NB4 (cell line): ENCODE data around the gene PDE4D.
A peak's percentile ranks its signal among the peaks of the same experiment; 100 is the strongest.
"Not testable (repeated sequence)": the region's sequence is repeated elsewhere in the genome, so short reads cannot be mapped to it uniquely, and the experiment has no call there.

Experiments used
- DNase-seq: peaks from one replicate; pipeline ENCODE4 v3.0.0; 2010; ENCODE audit warnings: low read depth
- H3K4me3 ChIP-seq: one replicate; pipeline ENCODE4 v1.5.1; 2011; ENCODE audit warnings: mild to moderate bottlenecking, low read depth, low read length, moderate library complexity
- CTCF ChIP-seq: IDR thresholded peaks from one replicate; pipeline ENCODE4 v1.5.1; 2012; ENCODE audit warnings: low read depth, low read length
- MYC ChIP-seq: IDR thresholded peaks from 2 replicates; pipeline ENCODE4 v1.6.1; 2011; ENCODE audit warnings: low read depth, low read length
- POLR2A ChIP-seq: IDR thresholded peaks from 2 replicates; pipeline ENCODE4 v1.6.1; 2011; ENCODE audit warnings: mild to moderate bottlenecking; ENCODE audit not compliant: insufficient read length; ENCODE audit errors: extremely low read depth
- TF ChIP-seq, protein P1 (sequence below): IDR thresholded peaks from 2 replicates; pipeline ENCODE4 v1.6.1; 2011; ENCODE audit warnings: low read depth, low read length

The PDE4D gene

GRCh38 chr5:59001154-59001553 is 892.4 kb downstream of the PDE4D start:
- DNase-seq: no peak
- TF ChIP-seq MYC (no peak), POLR2A (no peak), CTCF (no peak)
- TF ChIP-seq, protein P1, sequence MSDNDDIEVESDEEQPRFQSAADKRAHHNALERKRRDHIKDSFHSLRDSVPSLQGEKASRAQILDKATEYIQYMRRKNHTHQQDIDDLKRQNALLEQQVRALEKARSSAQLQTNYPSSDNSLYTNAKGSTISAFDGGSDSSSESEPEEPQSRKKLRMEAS: no peak
- H3K4me3 ChIP-seq: no peak overlapping the region

GRCh38 chr5:59000211-59000610 is 893.3 kb downstream of the PDE4D start:
- no peak for DNase-seq
- TF ChIP-seq CTCF: no peak
- no peak for TF ChIP-seq POLR2A
- TF ChIP-seq, protein P1: no peak
- no peak for TF ChIP-seq MYC
- no peak overlapping the region for H3K4me3 ChIP-seq

GRCh38 chr5:58999804-59000203 is 893.7 kb downstream of the PDE4D start:
- peak; percentile 11 for DNase-seq
- no peak overlapping the region for H3K4me3 ChIP-seq
- TF ChIP-seq POLR2A: no peak
- TF ChIP-seq, protein P1: no peak
- TF ChIP-seq CTCF: no peak
- no peak for TF ChIP-seq MYC

DNA sequence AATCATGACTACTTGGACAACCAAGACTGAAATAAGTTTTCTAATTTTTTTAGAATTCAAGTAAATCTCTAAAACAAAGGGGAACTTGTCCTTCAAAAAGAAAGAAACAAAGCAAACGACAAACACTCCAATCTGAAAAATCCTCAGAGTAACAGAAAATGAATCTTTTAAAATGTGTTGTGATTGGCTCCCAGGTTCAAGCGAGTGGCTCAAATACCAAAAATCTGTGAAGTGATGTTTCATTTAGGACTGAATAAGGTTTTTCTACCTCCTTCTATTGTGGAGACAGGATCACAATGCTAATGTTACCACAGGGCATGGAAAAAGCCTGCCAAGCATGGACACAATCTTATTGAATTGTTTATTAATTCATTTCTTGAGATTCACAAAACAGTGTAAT is 895.0 kb downstream of the PDE4D start:
- TF ChIP-seq CTCF: no peak
- no peak for TF ChIP-seq POLR2A
- TF ChIP-seq, protein P1: no peak
- H3K4me3 ChIP-seq: no peak overlapping the region
- no peak for DNase-seq

GRCh38 chr5:58995779-58996178 is 897.7 kb downstream of the PDE4D start:
- DNase-seq, H3K4me3 ChIP-seq: not testable (repeated sequence)

DNA sequence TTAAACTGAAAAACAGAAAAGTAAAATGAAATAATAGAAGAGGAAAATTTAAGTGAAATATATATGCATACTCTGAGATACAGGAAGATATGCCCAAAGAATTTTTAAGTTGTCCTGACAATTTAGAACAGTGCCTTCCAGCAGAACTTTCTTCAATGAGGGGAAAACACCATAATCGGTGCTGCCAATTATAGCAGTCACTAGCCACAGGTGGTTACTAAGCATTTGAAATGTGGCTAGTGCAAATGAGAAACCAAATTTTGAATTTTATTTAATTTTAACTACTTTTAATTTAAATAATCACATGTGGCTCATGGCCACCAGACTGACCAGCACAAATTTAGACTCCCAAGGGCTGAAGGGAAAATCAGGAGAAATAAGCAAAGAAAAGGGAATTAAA is 900.1 kb downstream of the PDE4D start:
- TF ChIP-seq CTCF: no peak
- no peak for TF ChIP-seq POLR2A
- TF ChIP-seq, protein P1: no peak
- TF ChIP-seq MYC: no peak
- no peak for DNase-seq

More for the DNA sequence above, 900.1 kb downstream of the PDE4D start:
- H3K4me3 ChIP-seq: no peak overlapping the region
